HG02870 (cell line): ENCODE results near the gene SERPINA1.

Experiments used
- ATAC-seq: cut with Tn5 transposase; IDR thresholded peaks from one replicate; pipeline ENCODE4 v1.9.1; 2021; ENCODE audit warnings: mild to moderate bottlenecking, moderate library complexity; ENCODE audit not compliant: unreplicated experiment

The SERPINA1 gene

DNA sequence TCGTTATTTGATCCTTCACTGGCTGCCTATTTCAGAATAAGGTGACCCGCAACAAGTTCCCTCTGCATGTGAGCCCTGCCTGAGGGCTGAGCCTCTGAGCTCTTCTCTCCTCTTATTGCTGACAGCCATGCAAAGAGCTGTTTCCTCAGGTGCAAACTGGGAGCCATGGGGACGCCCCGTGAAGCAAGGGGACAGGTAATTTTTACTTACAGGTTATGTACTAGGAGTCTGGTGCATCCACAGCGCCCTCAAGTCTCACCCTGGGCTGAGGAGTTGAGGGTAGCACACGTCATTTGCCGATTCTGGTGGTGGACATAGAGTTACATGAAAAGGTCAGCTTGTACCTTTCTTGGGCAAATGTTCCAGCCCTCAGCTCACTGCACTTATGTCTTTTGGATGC lies 39.1 kb downstream of the SERPINA1 start:
- no peak for ATAC-seq

GRCh38 chr14:94348836-94349235 lies 39.6 kb downstream of the SERPINA1 start:
- ATAC-seq = no peak

- ATAC-seq = no peak
Measured at GRCh38 chr14:94346841-94347240, 41.6 kb downstream of the SERPINA1 start.

GRCh38 chr14:94346065-94346786 lies 42.2 kb downstream of the SERPINA1 start:
- ATAC-seq = peak; percentile 62

DNA sequence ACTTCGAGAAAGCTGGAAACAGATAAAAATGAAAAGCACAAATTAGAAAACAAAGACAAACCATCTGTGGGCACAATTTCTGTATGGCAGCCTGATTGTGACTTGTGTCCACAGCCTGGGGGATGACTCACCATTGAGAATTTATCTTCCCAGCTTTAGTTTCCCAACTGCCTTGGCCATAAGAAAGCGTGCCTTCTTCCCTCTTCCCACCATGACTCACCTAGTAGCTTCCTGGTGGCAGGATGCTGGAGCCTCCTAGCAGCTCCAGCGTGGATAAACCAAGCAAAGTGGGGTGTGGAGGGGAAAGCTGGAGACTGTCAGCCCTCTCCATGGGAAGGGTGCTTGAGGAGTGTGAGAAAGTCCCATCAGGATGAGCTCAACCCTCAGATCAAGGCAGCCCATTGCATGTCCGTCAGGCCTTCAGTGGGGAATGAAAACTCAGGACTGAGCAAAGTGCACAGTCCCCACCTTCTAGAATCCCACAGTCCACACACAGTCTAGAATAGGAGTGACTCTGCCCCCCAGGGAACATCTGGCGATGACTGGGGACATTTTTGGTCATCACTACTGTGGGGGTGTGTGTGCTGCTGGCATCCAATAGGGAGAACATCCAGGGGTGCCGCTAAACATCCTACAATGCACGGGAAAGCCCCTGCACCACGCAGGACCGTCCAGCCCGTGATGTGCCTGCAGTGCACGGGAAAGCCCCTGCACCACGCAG lies 42.9 kb downstream of the SERPINA1 start:
- no peak for ATAC-seq

DNA sequence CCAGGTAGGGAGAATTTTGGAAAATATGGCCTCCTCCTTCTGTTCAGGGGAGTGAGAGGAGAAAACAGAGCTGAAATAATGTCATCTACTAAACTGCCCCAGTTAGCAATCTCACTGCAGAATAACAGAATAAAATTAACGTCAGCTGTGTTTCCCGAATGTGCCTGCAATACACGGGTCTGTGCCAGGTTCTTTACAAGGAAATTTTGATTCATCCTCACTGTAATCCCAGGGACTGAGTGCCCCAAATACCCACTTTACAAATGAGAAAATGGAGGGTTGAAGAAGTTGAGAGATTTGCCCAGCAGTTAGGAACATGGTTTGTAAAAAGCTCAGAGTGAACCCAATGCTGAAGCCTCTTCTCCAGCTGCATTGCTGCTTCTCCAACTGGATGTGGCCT lies 44.0 kb downstream of the SERPINA1 start:
- no peak for ATAC-seq

GRCh38 chr14:94343238-94344005 lies 45.0 kb downstream of the SERPINA1 start:
- ATAC-seq = no peak

DNA sequence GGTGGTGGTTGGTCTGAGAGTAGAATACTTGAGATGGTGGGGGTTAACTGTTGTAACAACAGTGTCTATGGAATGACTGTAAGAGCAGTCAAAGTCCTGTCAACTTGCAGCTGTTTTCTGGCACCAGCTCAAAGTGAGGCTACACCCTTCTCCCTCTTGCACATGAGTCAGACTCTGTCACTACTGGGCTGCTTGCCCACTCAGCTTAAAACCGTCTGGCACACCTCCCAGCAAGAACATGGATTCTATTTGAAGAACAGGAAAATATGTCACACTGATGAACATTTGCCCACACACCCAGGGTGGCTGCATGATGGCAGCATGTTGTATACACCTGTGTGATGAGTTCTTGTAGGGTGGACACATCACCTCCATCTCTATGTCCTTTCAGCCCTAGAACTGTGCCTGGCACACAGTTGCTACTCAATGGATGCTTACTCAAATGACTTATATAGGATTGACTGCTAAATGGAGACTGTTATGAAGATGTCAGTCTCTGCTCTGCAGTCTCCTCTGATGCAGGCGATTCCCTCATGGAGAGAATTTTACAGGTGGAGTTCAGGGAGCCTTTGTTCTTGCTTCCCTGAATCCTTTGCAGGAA lies 46.0 kb downstream of the SERPINA1 start:
- no peak for ATAC-seq

DNA sequence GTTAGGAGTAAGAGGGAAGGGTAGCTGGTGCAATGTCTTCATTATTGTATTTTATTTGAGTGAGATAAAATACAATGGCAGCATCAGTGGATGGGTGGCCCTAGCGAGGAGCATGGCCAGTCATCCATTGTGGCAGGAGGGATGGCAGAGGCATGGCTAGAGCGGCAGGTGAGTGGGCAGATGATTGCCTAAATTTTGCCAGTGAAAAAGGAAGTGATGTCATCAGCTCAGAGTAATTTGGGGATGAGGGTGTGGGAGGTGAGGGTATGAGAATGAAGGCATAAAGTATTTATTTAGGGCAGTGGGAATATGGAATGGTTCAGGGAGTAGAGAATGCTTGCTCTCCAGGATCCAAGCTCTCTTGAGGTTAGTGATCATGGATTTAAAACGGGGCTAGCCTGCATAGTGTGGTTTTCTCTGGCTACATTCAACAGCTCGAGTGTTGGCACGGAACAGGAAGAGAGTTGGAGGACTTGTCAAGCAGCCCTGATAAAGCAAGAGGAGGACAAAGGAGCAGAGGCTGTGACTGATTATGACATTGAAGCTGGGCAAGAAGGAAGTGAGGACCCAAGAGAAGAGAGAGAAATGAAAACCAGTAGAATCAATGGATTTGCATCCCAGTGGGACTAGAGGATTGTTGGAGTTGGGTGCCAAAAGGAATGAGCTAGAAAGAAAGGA lies 46.6 kb downstream of the SERPINA1 start:
- ATAC-seq = no peak

- ATAC-seq = no peak
Measured at GRCh38 chr14:94340533-94340932, 47.9 kb downstream of the SERPINA1 start.

GRCh38 chr14:94338023-94338422 lies 50.4 kb downstream of the SERPINA1 start:
- ATAC-seq = no peak

DNA sequence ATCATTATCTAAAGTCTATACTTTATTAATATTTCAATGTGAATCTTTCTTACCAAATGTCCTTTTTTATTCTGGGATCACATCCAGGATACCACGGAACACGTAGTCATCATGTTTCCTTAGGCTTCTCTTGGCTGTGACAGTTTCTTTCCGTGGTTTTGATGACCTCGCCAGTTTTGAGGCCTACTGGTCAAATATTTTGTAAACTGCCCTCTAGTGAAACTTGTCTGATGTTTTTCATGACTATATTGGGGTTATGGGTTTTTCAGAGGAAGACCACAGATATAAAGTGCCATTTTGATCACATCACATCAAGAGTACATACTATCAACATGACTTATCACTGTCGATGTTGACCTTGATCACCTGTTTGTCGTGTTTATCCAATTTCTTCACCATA lies 51.1 kb downstream of the SERPINA1 start:
- ATAC-seq = no peak

GRCh38 chr14:94334872-94335271 lies 53.5 kb downstream of the SERPINA1 start:
- no peak for ATAC-seq

GRCh38 chr14:94332587-94332986 lies 55.8 kb downstream of the SERPINA1 start:
- no peak for ATAC-seq

GRCh38 chr14:94332063-94332583 lies 56.3 kb downstream of the SERPINA1 start:
- no peak for ATAC-seq

DNA sequence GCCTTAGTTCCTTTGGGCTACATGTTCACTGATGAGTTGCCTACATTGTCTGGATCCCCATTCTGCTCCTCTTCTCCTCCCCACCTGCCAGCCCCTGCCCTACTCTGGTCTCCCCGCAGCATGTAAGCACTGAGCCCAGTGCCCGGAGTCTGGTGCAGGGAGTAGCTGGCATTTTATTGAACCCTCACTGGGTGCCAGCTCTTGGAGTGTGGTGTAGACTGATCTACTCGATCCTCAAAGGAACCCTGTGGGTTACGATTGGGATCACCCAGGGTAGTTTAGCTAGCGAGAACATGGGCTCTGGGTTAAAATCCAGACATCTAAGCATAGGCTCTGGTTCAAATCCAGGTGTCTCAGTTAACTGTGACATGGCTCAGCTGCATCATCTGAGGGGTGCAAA lies 56.9 kb downstream of the SERPINA1 start:
- ATAC-seq = no peak

DNA sequence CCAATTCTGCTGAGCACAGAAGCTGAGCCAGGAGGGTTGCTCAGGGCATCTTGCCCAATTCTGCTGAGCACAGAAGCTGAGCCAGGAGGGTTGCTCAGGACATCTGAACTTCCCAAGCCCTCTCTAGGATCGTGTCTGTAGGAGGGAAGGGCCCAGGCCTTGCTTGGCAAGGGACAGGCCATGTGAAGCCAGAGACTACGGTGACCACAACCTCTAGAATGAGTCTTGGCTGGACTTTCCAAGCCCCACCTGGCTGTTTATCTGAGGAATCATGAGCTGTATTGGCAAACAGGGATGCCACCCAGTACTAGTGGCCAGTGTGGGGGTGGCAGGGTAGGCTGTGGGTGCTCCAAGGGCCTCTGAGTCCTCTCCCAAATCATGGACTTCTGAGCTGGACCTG lies 57.5 kb downstream of the SERPINA1 start:
- no peak for ATAC-seq

- no peak for ATAC-seq
Measured at GRCh38 chr14:94330432-94330831, 58.0 kb downstream of the SERPINA1 start.

DNA sequence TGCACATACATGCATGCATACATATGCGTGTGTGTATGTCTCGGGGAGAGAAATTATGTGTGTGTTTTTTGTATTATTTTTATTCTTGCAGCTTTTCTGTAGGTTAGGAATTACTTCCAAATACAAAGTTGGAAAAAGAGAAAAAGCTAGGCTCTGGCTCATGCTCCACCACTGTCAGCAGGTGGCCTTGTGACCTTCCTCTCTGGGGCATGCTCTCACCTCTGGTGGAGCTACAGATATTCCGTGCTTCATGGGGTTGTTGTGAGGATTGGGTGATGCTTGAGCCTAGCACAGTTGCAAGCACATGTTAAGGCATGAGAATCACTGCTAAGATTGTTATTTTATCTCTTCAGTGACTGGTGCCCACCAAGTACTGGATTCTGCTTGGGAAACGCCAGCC lies 58.5 kb downstream of the SERPINA1 start:
- ATAC-seq = no peak

- no peak for ATAC-seq
Measured at GRCh38 chr14:94328196-94328595, 60.2 kb downstream of the SERPINA1 start.
